Frontal cortex (tissue), 4 donors: ENCODE data around the gene LRP2. TPM values are rescaled to one million over a fixed set of nuclear protein-coding genes. Genes with fewer than 3 reads are reported as not detected.

Source experiments
- DNase-seq, 2 donors: peaks; one replicate each; pipeline ENCODE4 v3.0.0; 2012; ENCODE audit warnings: low spot score in 2 of 2
- FAIRE-seq: peaks from 2 replicates; lab custom pipeline; 2012; peaks lifted over from hg19 to GRCh38; lab: Jason Lieb, UNC
- total RNA-seq: library from RNA; depleted of rRNA; stranded (reverse); fragments of >200 nt; gene quantifications from one replicate; pipeline ENCODE4 v1.2.3, GENCODE V29; 2014
- donor health status: control.
- donor health status: control.
- donor health status: control.

LRP2 gene
- total RNA-seq, 1 donor from 2014 or later = 0.82 TPM

GRCh38 chr2:169077674-169078240 is 284.6 kb downstream of the LRP2 start:
- FAIRE-seq (no peak), DNase-seq (no peak)

Other genes with a start within 250 kb of the LRP2 start
- gene BBS5, start 117.0 kb upstream of the LRP2 start, total RNA-seq = 12.6 TPM
- gene KLHL41, start 147.2 kb upstream of the LRP2 start, total RNA-seq = 4.1 TPM
- 110 TPM for gene FASTKD1, start 211.3 kb upstream of the LRP2 start, total RNA-seq
- 43.6 TPM for gene PPIG, start 221.8 kb upstream of the LRP2 start, total RNA-seq